Upper lobe of left lung (tissue), 6 donors: ENCODE measurements around the gene PRKG1. TPM values are rescaled to one million over a fixed set of nuclear protein-coding genes. Genes with fewer than 3 reads are reported as not detected.

Experiments
- ATAC-seq, 2 donors: fragments of 200-7000 bp; cut with Tn5 transposase; one replicate each; pipeline ENCODE4 v1.9.1; 2022; ENCODE audit warnings: mild to moderate bottlenecking in 2 of 2, moderate library complexity in 2 of 2; ENCODE audit not compliant: low FRiP score in 2 of 2
- DNase-seq, 2 donors: peaks; one replicate each; pipeline ENCODE4 v3.0.0-alpha.2; 2019 to 2020
- H3K27ac ChIP-seq, 4 donors: fragments of 200-600 bp; sonication (generic); one replicate each; pipeline ENCODE4 v1.5.1; 2016 to 2019
- H3K27me3 ChIP-seq, 4 donors: fragments of 200-600 bp; sonication (generic); one replicate each; pipeline ENCODE4 v1.5.1; 2017 to 2019
- H3K36me3 ChIP-seq, 4 donors: fragments of 200-600 bp; sonication (generic); one replicate each; pipeline ENCODE4 v1.5.1; 2016 to 2019
- H3K4me1 ChIP-seq, 4 donors: fragments of 200-600 bp; sonication (generic); one replicate each; pipeline ENCODE4 v1.5.1; 2018 to 2019
- H3K4me3 ChIP-seq, 4 donors: fragments of 200-600 bp; sonication (generic); one replicate each; pipeline ENCODE4 v1.5.1; 2017 to 2019; ENCODE audit warnings: mild to moderate bottlenecking in 2 of 4, moderate library complexity in 1 of 4
- H3K9me3 ChIP-seq, 4 donors: fragments of 200-600 bp; sonication (generic); one replicate each; pipeline ENCODE4 v1.5.1; 2018 to 2019
- CTCF ChIP-seq, 6 experiments: fragments of 450-650 bp in 4 of 6; fragments of 200-600 bp in 2 of 6; sonication (generic) in 2 of 6; IDR thresholded peaks; one replicate each; pipeline ENCODE4 v1.5.1; 2016 to 2019; ENCODE audit warnings: antibody characterized with exemption in 6 of 6
- EP300 ChIP-seq, 4 donors: sonication (generic); formaldehyde crosslinking; IDR thresholded peaks; one replicate each; pipeline ENCODE4 v1.5.1; 2017; ENCODE audit warnings: antibody characterized with exemption in 4 of 4, control low read depth in 2 of 4
- POLR2A ChIP-seq, 4 donors: fragments of 450-650 bp; IDR thresholded peaks; one replicate each; pipeline ENCODE4 v1.5.1; 2016 to 2017; ENCODE audit warnings: antibody characterized with exemption in 4 of 4, mild to moderate bottlenecking in 2 of 4
- POLR2AphosphoS5 ChIP-seq, 2 donors: sonication (generic); formaldehyde crosslinking; IDR thresholded peaks; one replicate each; pipeline ENCODE4 v1.5.1; 2017; ENCODE audit warnings: antibody characterized with exemption in 2 of 2
- WGBS, 2 donors: methylation state at CpG; one replicate each; pipeline ENCODE4 v1.1.5; 2017 to 2018; 5-methylcytosine and 5-hydroxymethylcytosine counted together
- total RNA-seq, 6 donors: library from RNA; depleted of rRNA in 4 of 6; stranded (reverse); fragments of >200 nt in 4 of 6; gene quantifications; one replicate each; pipeline versions ENCODE4 v1.1.0 to v1.2.1, GENCODE V29; 2016 to 2021
- donor health status: DM: no; HTN: no; CAD: no; lungs with moderate emphysema.
- donor health status: DM: no; HTN: yes; CAD: no; lungs with severe emphysema.

Gene PRKG1
- total RNA-seq, 6 donors from 2014 or later = 12.9 to 43.0 (median 25.0) TPM

GRCh38 chr10:52119507-52119906 is 1045.2 kb downstream of the PRKG1 start:
- Histone ChIP-seq H3K36me3 (no peaks in the 10 kb centered on the region), H3K4me1 (no peaks in the 10 kb centered on the region), H3K9me3 (no peaks in the 10 kb centered on the region), H3K27me3 (no peaks in the 10 kb centered on the region), H3K4me3 (no peak overlapping the region), H3K27ac (no peak overlapping the region)
- TF ChIP-seq POLR2A (IDR thresholded peaks at IDR 0.05) (no peak), EP300 (IDR thresholded peaks at IDR 0.05) (no peak), POLR2AphosphoS5 (IDR thresholded peaks at IDR 0.05) (no peak), CTCF (IDR thresholded peaks at IDR 0.05) (no peak)
- no peak for ATAC-seq
- DNase-seq = no peak

GRCh38 chr10:52121688-52122087 is 1047.4 kb downstream of the PRKG1 start:
- whole genome bisulfite sequencing, 2 donors = 55 to 59% methylated on average over 4 of the region's 4 CpGs
- no peaks in the 10 kb centered on the region for H3K9me3 ChIP-seq
- ATAC-seq (no peak), DNase-seq (no peak)
- H3K4me1 ChIP-seq = no peaks in the 10 kb centered on the region
- H3K27ac ChIP-seq = no peak overlapping the region
- H3K4me3 ChIP-seq = no peak overlapping the region
- H3K27me3 ChIP-seq = no peaks in the 10 kb centered on the region
- no peaks in the 10 kb centered on the region for H3K36me3 ChIP-seq
- no peak for TF ChIP-seq POLR2AphosphoS5 (IDR thresholded peaks at IDR 0.05)

- H3K4me1 ChIP-seq = no peaks in the 10 kb centered on the region
- no peak overlapping the region for H3K27ac ChIP-seq
- no peaks in the 10 kb centered on the region for H3K9me3 ChIP-seq
- TF ChIP-seq POLR2AphosphoS5 (IDR thresholded peaks at IDR 0.05) (no peak), EP300 (IDR thresholded peaks at IDR 0.05) (no peak), POLR2A (IDR thresholded peaks at IDR 0.05) (no peak), CTCF (IDR thresholded peaks at IDR 0.05) (no peak)
- ATAC-seq = no peak
- H3K4me3 ChIP-seq = no peak overlapping the region
- DNase-seq = no peak
- H3K27me3 ChIP-seq = no peaks in the 10 kb centered on the region
- H3K36me3 ChIP-seq = no peaks in the 10 kb centered on the region
- 76% methylated on average over 8 of the region's 8 CpGs for WGBS, 2 donors
Measured at GRCh38 chr10:52128056-52128683, 1053.9 kb downstream of the PRKG1 start.

GRCh38 chr10:52129410-52130178 is 1055.3 kb downstream of the PRKG1 start:
- ATAC-seq (no peak), DNase-seq (no peak)
- Histone ChIP-seq H3K36me3 (no peaks in the 10 kb centered on the region), H3K9me3 (no peaks in the 10 kb centered on the region), H3K27me3 (no peaks in the 10 kb centered on the region), H3K4me3 (no peak overlapping the region), H3K4me1 (no peaks in the 10 kb centered on the region), H3K27ac (no peak overlapping the region)
- WGBS, 2 donors = 93 to 95% methylated on average over 3 of the region's 3 CpGs
- no peak for TF ChIP-seq POLR2A (IDR thresholded peaks at IDR 0.05)
- TF ChIP-seq EP300 (IDR thresholded peaks at IDR 0.05) = no peak
- no peak for TF ChIP-seq CTCF (IDR thresholded peaks at IDR 0.05)
- no peak for TF ChIP-seq POLR2AphosphoS5 (IDR thresholded peaks at IDR 0.05)

- no peaks in the 10 kb centered on the region for H3K27me3 ChIP-seq
- no peak for TF ChIP-seq POLR2AphosphoS5 (IDR thresholded peaks at IDR 0.05)
- no peak for TF ChIP-seq POLR2A (IDR thresholded peaks at IDR 0.05)
- no peak for TF ChIP-seq CTCF (IDR thresholded peaks at IDR 0.05)
- TF ChIP-seq EP300 (IDR thresholded peaks at IDR 0.05) = no peak
- DNase-seq (no peak), ATAC-seq (no peak)
- H3K4me3 ChIP-seq = no peak overlapping the region
- H3K9me3 ChIP-seq = no peaks in the 10 kb centered on the region
- 69 to 74% methylated on average over 2 of the region's 2 CpGs for WGBS, 2 donors
- H3K36me3 ChIP-seq = no peaks in the 10 kb centered on the region
- no peaks in the 10 kb centered on the region for H3K4me1 ChIP-seq
- no peak overlapping the region for H3K27ac ChIP-seq
Measured at GRCh38 chr10:52135101-52135500, 1060.8 kb downstream of the PRKG1 start.
